Measurements from ENCODE around the gene PIK3R6. TPM values are rescaled to one million over a fixed set of nuclear protein-coding genes. Genes with fewer than 3 reads are reported as not detected.

The PIK3R6 gene
- total RNA-seq, 4 donors from 2014 or later = 0.30 to 5.1 (median 1.5) TPM

DNA sequence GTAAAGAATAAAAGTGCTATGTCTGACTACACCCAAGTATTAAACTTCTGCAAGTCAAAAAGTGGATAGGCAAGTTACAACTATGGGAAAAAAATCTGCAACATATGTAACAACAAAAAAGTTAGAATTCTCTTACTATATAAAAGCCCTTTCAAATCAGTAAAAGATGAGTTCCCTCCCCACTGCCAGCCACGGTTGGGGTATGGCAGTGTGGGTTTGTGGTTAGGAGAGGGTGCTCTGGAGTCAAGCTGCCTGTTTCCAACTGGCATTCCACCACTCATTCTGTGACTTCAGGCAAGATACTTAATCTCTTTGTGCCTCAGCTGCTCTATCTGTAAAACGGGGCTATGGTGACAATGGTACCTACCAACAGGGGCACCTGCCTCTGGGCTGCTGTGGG, 41.7 kb downstream of the PIK3R6 start:
- Histone ChIP-seq H3K27ac (no peak overlapping the region), H3K4me1 (no peaks in the 10 kb centered on the region), H3K4me3 (no peak overlapping the region), H3K36me3 (no peaks in the 10 kb centered on the region), H3K27me3 (peaks cover 24% of the 10 kb centered on the region), H3K9me3 (peaks cover 4% of the 10 kb centered on the region)
- TF ChIP-seq POLR2AphosphoS5 (IDR thresholded peaks at IDR 0.05) = no peak
- TF ChIP-seq, protein P1, sequence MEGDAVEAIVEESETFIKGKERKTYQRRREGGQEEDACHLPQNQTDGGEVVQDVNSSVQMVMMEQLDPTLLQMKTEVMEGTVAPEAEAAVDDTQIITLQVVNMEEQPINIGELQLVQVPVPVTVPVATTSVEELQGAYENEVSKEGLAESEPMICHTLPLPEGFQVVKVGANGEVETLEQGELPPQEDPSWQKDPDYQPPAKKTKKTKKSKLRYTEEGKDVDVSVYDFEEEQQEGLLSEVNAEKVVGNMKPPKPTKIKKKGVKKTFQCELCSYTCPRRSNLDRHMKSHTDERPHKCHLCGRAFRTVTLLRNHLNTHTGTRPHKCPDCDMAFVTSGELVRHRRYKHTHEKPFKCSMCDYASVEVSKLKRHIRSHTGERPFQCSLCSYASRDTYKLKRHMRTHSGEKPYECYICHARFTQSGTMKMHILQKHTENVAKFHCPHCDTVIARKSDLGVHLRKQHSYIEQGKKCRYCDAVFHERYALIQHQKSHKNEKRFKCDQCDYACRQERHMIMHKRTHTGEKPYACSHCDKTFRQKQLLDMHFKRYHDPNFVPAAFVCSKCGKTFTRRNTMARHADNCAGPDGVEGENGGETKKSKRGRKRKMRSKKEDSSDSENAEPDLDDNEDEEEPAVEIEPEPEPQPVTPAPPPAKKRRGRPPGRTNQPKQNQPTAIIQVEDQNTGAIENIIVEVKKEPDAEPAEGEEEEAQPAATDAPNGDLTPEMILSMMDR (IDR thresholded peaks at IDR 0.05) = no peak
- 45% methylated on average over 2 of the region's 2 CpGs for WGBS
- DNase-seq (ENCODE audit: low spot score in 2 of 2) = no peak

- Histone ChIP-seq H3K36me3 (no peaks in the 10 kb centered on the region), H3K4me1 (no peaks in the 10 kb centered on the region), H3K27me3 (peaks cover 16% of the 10 kb centered on the region), H3K9me3 (peaks cover 4% of the 10 kb centered on the region), H3K27ac (no peak overlapping the region), H3K4me3 (no peak overlapping the region)
- no peak for TF ChIP-seq POLR2A (IDR thresholded peaks at IDR 0.05)
- no peak for DNase-seq (ENCODE audit: low spot score in 2 of 2)
- WGBS = 96% methylated on average over 5 of the region's 5 CpGs
Measured at GRCh38 chr17:8823279-8823678, 44.2 kb downstream of the PIK3R6 start.

- peaks cover 4% of the 10 kb centered on the region for H3K9me3 ChIP-seq
- no peaks in the 10 kb centered on the region for H3K4me1 ChIP-seq
- no peak overlapping the region for H3K27ac ChIP-seq
- H3K4me3 ChIP-seq = no peak overlapping the region
- TF ChIP-seq, protein P1 (IDR thresholded peaks at IDR 0.05) = no peak
- H3K36me3 ChIP-seq = no peaks in the 10 kb centered on the region
- peaks cover 18% of the 10 kb centered on the region for H3K27me3 ChIP-seq
- 88% methylated on average over 5 of the region's 5 CpGs for WGBS
- peak in 1 of 2 donors; percentile 47 for DNase-seq (ENCODE audit: low spot score in 2 of 2)
Measured at GRCh38 chr17:8822401-8823035, 45.0 kb downstream of the PIK3R6 start.

DNA sequence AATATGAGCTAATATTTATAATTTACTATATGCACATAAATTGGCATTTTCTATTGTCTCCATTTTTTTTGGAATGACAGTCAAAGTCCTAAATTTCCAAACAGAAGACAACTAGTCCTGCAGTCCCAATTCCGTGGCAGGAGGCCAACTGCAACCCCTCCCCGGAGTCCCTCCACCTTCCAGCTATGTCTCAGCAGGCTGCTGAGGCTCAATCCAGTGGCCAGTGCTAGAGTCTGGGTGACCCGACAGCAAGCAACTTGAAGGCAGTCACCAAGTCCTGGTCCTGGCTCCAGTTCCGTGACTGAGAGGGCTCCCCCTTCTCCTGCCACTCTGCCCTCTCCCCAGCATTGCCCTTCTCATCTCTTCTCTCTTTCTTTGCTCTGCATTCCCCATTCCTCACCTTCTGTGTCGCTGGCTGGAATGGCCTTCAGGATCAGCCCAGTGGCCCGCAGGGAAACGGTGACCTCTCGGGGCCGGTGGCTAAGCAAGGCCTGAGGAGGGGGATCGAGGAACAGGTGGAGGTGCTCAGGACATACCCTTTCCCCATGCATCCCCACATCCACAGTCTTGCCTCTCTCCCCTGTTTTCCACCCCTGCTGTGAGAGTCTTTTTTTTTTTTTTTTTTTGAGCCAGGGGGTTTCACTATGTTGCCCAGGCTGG, 45.9 kb downstream of the PIK3R6 start:
- peak in 1 of 2 donors; percentile 73 for DNase-seq (ENCODE audit: low spot score in 2 of 2)
- peaks cover 4% of the 10 kb centered on the region for H3K9me3 ChIP-seq

GRCh38 chr17:8820311-8821010, 47.0 kb downstream of the PIK3R6 start:
- WGBS = 71% methylated on average over 8 of the region's 8 CpGs
- Histone ChIP-seq H3K4me3 (no peak overlapping the region), H3K4me1 (no peaks in the 10 kb centered on the region), H3K27me3 (peaks cover 17% of the 10 kb centered on the region), H3K27ac (no peak overlapping the region), H3K36me3 (no peaks in the 10 kb centered on the region), H3K9me3 (peaks cover 4% of the 10 kb centered on the region)
- no peak for DNase-seq (ENCODE audit: low spot score in 2 of 2)
- TF ChIP-seq POLR2AphosphoS5 (IDR thresholded peaks at IDR 0.05) (no peak), EP300 (IDR thresholded peaks at IDR 0.05) (no peak), POLR2A (IDR thresholded peaks at IDR 0.05) (no peak)
- TF ChIP-seq, protein P1 (IDR thresholded peaks at IDR 0.05) = no peak

More for the DNA sequence above, 45.9 kb downstream of the PIK3R6 start:
- Histone ChIP-seq H3K4me1 (no peaks in the 10 kb centered on the region), H3K4me3 (no peak overlapping the region), H3K36me3 (no peaks in the 10 kb centered on the region), H3K27ac (no peak overlapping the region), H3K27me3 (peaks cover 17% of the 10 kb centered on the region)
- WGBS = 81% methylated on average over 10 of the region's 10 CpGs
- TF ChIP-seq, protein P1 (IDR thresholded peaks at IDR 0.05) = no peak
- TF ChIP-seq EP300 (IDR thresholded peaks at IDR 0.05) (no peak), POLR2A (IDR thresholded peaks at IDR 0.05) (no peak), POLR2AphosphoS5 (IDR thresholded peaks at IDR 0.05) (no peak)
